HepG2 (cell line): Measurements from ENCODE around the gene MRPL39. TPM values are rescaled to one million over a fixed set of nuclear protein-coding genes. Genes with fewer than 3 reads are reported as not detected.

Source experiments
- ATAC-seq: fragments of 200-7000 bp; cut with Tn5 transposase; 3 replicates; pipeline ENCODE4 v1.9.1; 2020; ENCODE audit warnings: mild to moderate bottlenecking, moderate library complexity
- BruUV-seq: library from RNA; stranded (reverse); fragments of 400-500 nt; replicated peaks from 2 replicates; lab custom pipeline; 2021; lab: Mats Ljungman, UMichigan
- CTCF ChIA-PET: fragments of 300-600 bp; formaldehyde crosslinking; extraction: SDS; loops from one replicate; lab custom pipeline; 2021; ENCODE audit warnings: low total read pairs, inconsistent platforms, low intra/inter-chr PET ratio; lab: Yijun Ruan, JAX
- POLR2A ChIA-PET: fragments of 350-600 bp; sonication (Branson Sonifier 250); formaldehyde crosslinking; loops from one replicate; lab custom pipeline; 2020; ENCODE audit warnings: antibody characterized with exemption, inconsistent platforms; lab: Yijun Ruan, JAX
- DNase-seq: peaks from one replicate; pipeline ENCODE4 v3.0.0-alpha.2; 2015; ENCODE audit warnings: low spot score
- FAIRE-seq: peaks from 3 replicates; lab custom pipeline; 2011; peaks lifted over from hg19 to GRCh38; lab: Jason Lieb, UNC
- H2AFZ ChIP-seq: one replicate; pipeline ENCODE4 v1.6.1; 2011; ENCODE audit warnings: low read length, inconsistent platforms
- H3K27ac ChIP-seq: fragments of 300-600 bp; 3 replicates; pipeline ENCODE4 v1.8.0; 2011; ENCODE audit warnings: mixed run types, mild to moderate bottlenecking, mixed read lengths, low read length, inconsistent platforms; ENCODE audit not compliant: insufficient read depth; ENCODE audit errors: extremely low read length
- H3K27me3 ChIP-seq, 2 experiments: fragments of 200-600 bp in 1 of 2; 2 replicates in 1 of 2; 3 replicates in 1 of 2; pipeline versions ENCODE4 v1.6.0 to v1.8.0; 2011; ENCODE audit warnings: low read length in 2 of 2, mild to moderate bottlenecking in 2 of 2, moderate library complexity in 2 of 2, inconsistent platforms in 1 of 2; ENCODE audit not compliant: insufficient read depth in 2 of 2, control insufficient read depth in 1 of 2
- H3K36me3 ChIP-seq, 2 experiments: fragments of 200-600 bp in 1 of 2; replicated peaks in 1 of 2; 2 replicates in 1 of 2; 3 replicates in 1 of 2; pipeline versions ENCODE4 v1.5.1 to v1.8.0; 2011; ENCODE audit warnings: low read length in 2 of 2, inconsistent platforms in 1 of 2; ENCODE audit not compliant: insufficient read depth in 2 of 2, control insufficient read depth in 1 of 2
- H3K4me1 ChIP-seq: 2 replicates; pipeline ENCODE4 v1.5.1; 2012; ENCODE audit warnings: low read length, inconsistent platforms; ENCODE audit not compliant: insufficient read depth
- H3K4me2 ChIP-seq: 2 replicates; pipeline ENCODE4 v1.6.0; 2011; ENCODE audit warnings: low read depth, low read length, inconsistent platforms
- H3K4me3 ChIP-seq, 3 experiments: fragments of 200-600 bp in 1 of 3; sonication (generic), shearing (Covaris generic) in 1 of 3; replicated peaks in 1 of 3; 2 replicates each; pipeline ENCODE4 v1.5.1; 2011 to 2016; ENCODE audit warnings: low read length in 3 of 3, inconsistent platforms in 2 of 3, low read depth in 2 of 3, mild to moderate bottlenecking in 2 of 3, control low read depth in 1 of 3, mixed read lengths in 1 of 3; ENCODE audit not compliant: insufficient read depth in 1 of 3
- H3K79me2 ChIP-seq: one replicate; pipeline ENCODE4 v1.6.1; 2011; ENCODE audit warnings: low read length, inconsistent platforms; ENCODE audit not compliant: insufficient read depth
- H3K9ac ChIP-seq: 2 replicates; pipeline ENCODE4 v1.6.0; 2011; ENCODE audit warnings: mild to moderate bottlenecking, low read depth, low read length, inconsistent platforms; ENCODE audit not compliant: insufficient read depth
- H3K9me3 ChIP-seq: 2 replicates; pipeline ENCODE4 v1.5.1; 2012; ENCODE audit warnings: mild to moderate bottlenecking, low read length
- H4K20me1 ChIP-seq: 2 replicates; pipeline ENCODE4 v1.6.0; 2011; ENCODE audit warnings: inconsistent platforms, mild to moderate bottlenecking, low read length, moderate library complexity; ENCODE audit not compliant: insufficient read depth
- AHDC1 ChIP-seq: sonication (generic); formaldehyde crosslinking; IDR thresholded peaks from 2 replicates; pipeline ENCODE4 v1.5.1; 2020; ENCODE audit warnings: mild to moderate bottlenecking, missing genetic modification reagents, borderline replicate concordance
- DDIT3 ChIP-seq: sonication (generic); formaldehyde crosslinking; IDR thresholded peaks from 2 replicates; pipeline ENCODE4 v1.4.0; 2020; ENCODE audit warnings: mild to moderate bottlenecking, missing genetic modification reagents
- MNT ChIP-seq: fragments of 450-650 bp; IDR thresholded peaks from 2 replicates; pipeline ENCODE4 v1.6.1; 2016
- PAWR ChIP-seq: sonication (generic); formaldehyde crosslinking; IDR thresholded peaks from 2 replicates; pipeline ENCODE4 v1.4.0; 2020; ENCODE audit warnings: missing genetic modification reagents, mild to moderate bottlenecking, borderline replicate concordance
- TGIF2 ChIP-seq: IDR thresholded peaks from 2 replicates; pipeline ENCODE4 v1.6.1; 2016; ENCODE audit warnings: control low read depth, missing compliant biosample characterization
- ZFP90 ChIP-seq: sonication (generic); formaldehyde crosslinking; IDR thresholded peaks from 2 replicates; pipeline ENCODE4 v1.8.0; 2022; ENCODE audit warnings: missing genetic modification reagents, mild to moderate bottlenecking, inconsistent platforms, borderline replicate concordance
- ZNF260 ChIP-seq: sonication (generic); formaldehyde crosslinking; IDR thresholded peaks from 2 replicates; pipeline ENCODE4 v1.4.0; 2020; ENCODE audit warnings: missing genetic modification reagents, low read depth, mild to moderate bottlenecking, borderline replicate concordance
- ZNF484 ChIP-seq: sonication (generic); formaldehyde crosslinking; IDR thresholded peaks from 2 replicates; pipeline ENCODE4 v1.5.1; 2020; ENCODE audit warnings: mild to moderate bottlenecking, low read depth, missing genetic modification reagents, borderline replicate concordance
- ZNF713 ChIP-seq: sonication (generic); formaldehyde crosslinking; IDR thresholded peaks from 2 replicates; pipeline ENCODE4 v1.4.0; 2020; ENCODE audit warnings: mild to moderate bottlenecking, missing genetic modification reagents
- ZNF816 ChIP-seq: sonication (generic); formaldehyde crosslinking; IDR thresholded peaks from 2 replicates; pipeline ENCODE4 v1.8.0; 2022; ENCODE audit warnings: missing genetic modification reagents, mild to moderate bottlenecking, borderline replicate concordance
- ZSCAN30 ChIP-seq: sonication (generic); formaldehyde crosslinking; IDR thresholded peaks from 2 replicates; pipeline ENCODE4 v1.5.0; 2020; ENCODE audit warnings: mild to moderate bottlenecking, missing genetic modification reagents
- WGBS: methylation state at CpG from one replicate; pipeline ENCODE4 v1.1.6; 2017; ENCODE audit warnings: low lambda C conversion rate; 5-methylcytosine and 5-hydroxymethylcytosine counted together
- in situ Hi-C: cut with HindIII; loops from 2 replicates; pipeline ENCODE4 v1.10.0; 2017; ENCODE audit warnings: low pct_unique_long_range_greater_than_20kb; ENCODE audit not compliant: extremely low pct_ligation_motif_present
- intact Hi-C: fragments of 100-400 bp; cut with micrococcal nuclease; formaldehyde crosslinking; loops from one replicate; pipeline ENCODE4 v1.10.0; 2022; ENCODE audit not compliant: unreplicated experiment
- polyA plus RNA-seq, 8 experiments: library from polyadenylated mRNA; depleted of rRNA in 3 of 8; stranded (reverse) in 7 of 8; unstranded in 1 of 8; fragments of >200 nt; fragmentation: Illumina TruSeq in 4 of 8; extraction: Trizol in 4 of 8; gene quantifications; 2 replicates each; pipeline versions ENCODE4 v1.2.1 to v1.2.3, GENCODE V29; 2011 to 2016; ENCODE audit warnings: low read depth in 4 of 8, missing spikeins in 1 of 8, mixed read lengths in 1 of 8; ENCODE audit not compliant: insufficient read depth in 1 of 8
- total RNA-seq, 5 experiments: library from RNA; depleted of rRNA; stranded (reverse); fragments of >200 nt; fragmentation: Illumina TruSeq; extraction: Trizol; gene quantifications; 2 replicates each; pipeline ENCODE4 v1.2.3, GENCODE V29; 2016; ENCODE audit warnings: low read depth in 1 of 5

Gene MRPL39
- total and polyA plus RNA-seq, 2 of the 13 experiments (the other 11 are each of a cell fraction or from before 2014, with no cell fraction given): 29.1 to 91.2 TPM

GRCh38 chr21:25536752-25537151, 70.5 kb downstream of the MRPL39 start (continued):
- TF ChIP-seq DDIT3: no peak

GRCh38 chr21:25535849-25536248, 71.4 kb downstream of the MRPL39 start:
- intact Hi-C loops: no loop called here
- Histone ChIP-seq H3K36me3 (no peaks in the 10 kb centered on the region), H3K4me3 (no peak overlapping the region), H3K4me2 (no peak overlapping the region), H3K27me3 (no peaks in the 10 kb centered on the region), H3K9ac (no peak overlapping the region), H3K4me1 (no peaks in the 10 kb centered on the region), H3K9me3 (no peaks in the 10 kb centered on the region; the same call in 1 of the 2 replicates), H2AFZ (no peak overlapping the region), H4K20me1 (no peaks in the 10 kb centered on the region), H3K79me2 (no peaks in the 10 kb centered on the region), H3K27ac (no peak overlapping the region)
- no peak for ATAC-seq
- ChIA-PET POLR2A (no interaction called here), CTCF (no interaction called here)
- no TSS peak for BruUV-seq
- WGBS: 82% methylated on average over 2 of the region's 2 CpGs
- in situ Hi-C loops: no loop called here
- no peak for DNase-seq
- no peak for FAIRE-seq
- TF ChIP-seq ZNF816 (CRISPR knock-in tag): no peak
- TF ChIP-seq ZNF484: no peak
- no peak for TF ChIP-seq MNT
- no peak for TF ChIP-seq ZNF713 (CRISPR knock-in tag)
- no peak for TF ChIP-seq PAWR (CRISPR knock-in tag)
- TF ChIP-seq AHDC1 (CRISPR knock-in tag): no peak
- TF ChIP-seq ZNF260 (CRISPR knock-in tag): no peak
- TF ChIP-seq ZFP90 (CRISPR knock-in tag): no peak
- no peak for TF ChIP-seq ZSCAN30
- no peak for TF ChIP-seq TGIF2 (CRISPR knock-in tag)
- no peak for TF ChIP-seq DDIT3
